ENCODE data around the gene DDX28.
"Not testable (repeated sequence)": the region's sequence is repeated elsewhere in the genome, so short reads cannot be mapped to it uniquely, and the experiment has no call there.

Gene DDX28

DNA sequence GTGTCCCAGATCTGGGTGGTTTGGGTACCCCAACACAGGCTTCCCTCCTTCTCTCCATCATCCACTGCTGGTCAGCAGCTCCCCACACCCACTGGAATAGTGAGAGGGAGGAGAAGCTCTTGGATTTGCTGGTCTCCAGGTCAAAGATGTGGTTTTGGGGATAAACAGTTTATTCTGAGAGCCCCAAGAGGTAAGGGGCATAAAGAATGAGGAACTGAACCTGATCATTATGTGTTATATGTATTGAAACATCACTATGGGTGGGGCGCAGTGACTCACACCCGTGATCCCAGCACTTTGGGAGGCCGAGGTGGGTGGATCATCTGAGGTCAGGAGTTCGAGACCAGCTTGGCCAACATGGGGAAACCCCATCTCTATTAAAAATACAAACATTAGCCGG is 27.6 kb downstream of the DDX28 start:
- no peak for DNase-seq (ENCODE audit: low read depth in 2 of 2)

DNA sequence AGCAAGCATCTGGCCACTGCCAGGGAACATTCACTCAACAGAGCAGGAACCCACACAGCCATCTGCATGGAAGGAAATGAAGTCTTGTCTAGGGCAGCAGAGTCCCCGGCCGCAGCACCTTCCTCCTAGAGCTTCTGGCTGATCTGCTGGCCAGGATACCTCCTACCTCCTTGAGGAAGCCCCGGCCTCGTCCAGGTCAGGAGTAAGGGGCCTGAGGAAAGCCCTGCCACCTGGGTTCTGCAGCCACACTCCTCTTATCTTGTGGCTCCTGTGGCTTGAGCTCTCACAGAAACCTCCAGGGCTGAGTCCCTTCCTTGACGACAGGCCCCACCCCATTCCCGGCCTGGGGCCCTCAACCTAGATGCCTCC is 29.0 kb downstream of the DDX28 start:
- not testable (repeated sequence) for DNase-seq (ENCODE audit: low read depth in 2 of 2)

DNA sequence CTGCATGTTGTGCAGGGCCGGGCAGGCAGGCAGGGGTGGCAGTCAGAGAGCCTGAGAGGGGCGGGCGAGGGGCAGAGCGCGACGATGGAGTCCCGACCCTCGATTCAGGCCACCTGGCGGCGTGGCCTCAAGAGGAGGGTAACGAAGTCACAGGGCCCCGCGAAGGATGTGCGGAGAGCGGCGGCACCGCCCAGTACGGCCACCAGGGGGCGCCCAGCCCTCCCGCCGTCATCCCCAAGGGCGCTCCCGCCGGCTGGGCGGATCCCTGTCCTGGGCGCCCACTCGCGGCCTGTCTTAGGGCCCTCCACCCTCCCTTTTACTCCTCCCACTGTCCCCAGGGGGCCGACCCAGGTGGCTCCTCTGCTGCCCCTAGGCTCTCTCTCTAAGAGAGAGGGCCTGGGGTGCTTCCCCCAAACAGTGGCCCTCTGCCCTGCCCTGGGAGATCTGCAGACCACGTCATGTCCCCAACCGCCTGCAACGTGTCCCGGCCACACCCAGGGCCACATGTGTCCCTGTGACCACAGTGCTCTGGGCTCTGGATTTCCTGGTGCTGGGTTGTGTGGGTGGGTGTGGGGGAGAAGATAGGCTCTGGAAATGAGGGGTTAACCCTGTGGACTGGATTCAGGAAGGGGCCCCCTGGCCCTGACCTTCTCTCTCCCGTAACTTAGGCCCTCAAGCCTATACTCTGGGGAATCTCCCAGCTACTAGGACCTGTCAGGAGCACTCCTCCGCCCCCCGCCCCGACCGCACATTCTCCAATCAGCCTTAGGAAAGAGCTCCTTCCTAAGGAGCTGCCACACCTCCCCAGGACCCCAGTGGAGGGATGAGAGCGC is 29.6 kb downstream of the DDX28 start:
- DNase-seq (ENCODE audit: low read depth in 2 of 2) = peak; percentile 28 to 39

DNA sequence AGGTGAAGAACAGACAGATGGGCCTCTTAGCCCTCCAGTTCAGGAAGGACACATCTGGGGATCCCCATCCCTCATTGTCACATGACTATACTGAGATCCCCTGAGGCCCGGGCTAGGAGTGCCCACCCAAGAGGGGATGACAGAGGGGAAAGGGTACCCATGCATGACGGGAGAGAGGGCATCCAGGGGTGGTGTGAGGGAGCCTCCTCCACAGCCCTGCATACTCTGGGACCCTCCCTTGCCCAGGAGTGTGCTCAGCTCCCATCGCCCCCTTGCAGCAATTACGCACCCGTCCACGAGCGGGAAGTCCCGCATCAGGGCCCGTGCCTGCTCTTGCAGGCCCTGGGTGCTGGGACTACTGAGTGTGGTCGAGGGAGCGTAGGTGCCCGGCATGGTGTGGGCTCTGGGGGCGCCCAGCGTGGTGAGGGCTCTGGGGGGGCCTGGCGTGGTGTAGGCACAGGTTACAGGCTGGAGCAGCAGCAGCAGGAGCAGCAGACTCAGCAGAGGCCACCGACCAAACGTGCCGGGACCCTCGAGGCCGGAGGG is 30.3 kb downstream of the DDX28 start:
- DNase-seq (ENCODE audit: low read depth in 2 of 2) = no peak

DNA sequence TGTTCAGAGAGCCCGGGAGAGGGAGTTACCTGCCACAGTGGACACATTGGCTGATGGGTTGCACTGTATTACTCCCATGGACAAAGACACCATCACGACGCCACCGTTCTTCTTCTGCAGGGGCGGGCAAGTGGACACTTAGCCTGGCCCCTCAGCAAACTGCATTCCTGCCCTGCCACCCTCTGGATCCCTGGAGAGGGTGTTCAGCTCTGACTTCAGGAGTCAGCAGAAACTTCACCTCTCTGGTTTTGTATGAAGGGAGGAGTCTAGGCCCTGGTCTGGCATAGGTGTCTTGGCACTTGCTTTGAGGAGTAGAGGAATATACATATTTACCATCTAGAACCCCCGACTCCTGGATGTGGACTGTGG is 33.0 kb downstream of the DDX28 start:
- no peak for DNase-seq (ENCODE audit: low read depth in 2 of 2)

DNA sequence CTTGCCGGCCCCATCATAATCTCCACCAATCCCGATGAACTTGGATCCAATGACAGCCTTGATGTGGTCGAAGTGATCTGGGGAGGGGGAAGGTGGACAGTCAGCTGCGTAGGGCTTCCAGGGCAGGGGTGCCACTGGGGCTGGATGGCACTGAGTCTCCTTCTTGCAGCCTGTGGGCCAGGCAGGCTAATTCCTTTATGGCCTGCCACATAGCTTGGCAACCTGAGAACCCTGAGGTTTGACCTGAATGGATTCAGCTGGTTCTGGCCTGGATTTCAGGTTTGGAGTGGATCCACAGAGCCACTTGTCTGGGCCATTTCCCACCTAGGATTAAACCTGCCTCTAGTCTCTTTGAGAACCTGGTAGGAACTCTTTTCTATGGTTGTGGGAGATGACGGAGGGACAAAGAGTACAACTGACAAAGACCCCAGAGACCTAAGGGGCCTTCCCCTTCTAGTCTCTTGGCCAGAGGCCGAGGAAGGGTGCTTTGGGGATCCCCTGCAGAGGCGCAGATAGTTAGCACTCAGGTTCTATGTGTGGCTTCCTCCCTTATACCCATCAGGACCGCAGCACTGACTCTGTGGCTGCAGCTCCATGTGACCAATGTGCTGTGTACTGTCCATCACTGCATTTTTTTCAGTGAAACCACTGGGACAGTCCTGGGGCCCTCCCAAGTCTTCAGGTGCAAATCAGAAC is 33.6 kb downstream of the DDX28 start:
- DNase-seq (ENCODE audit: low read depth in 2 of 2) = no peak

DNA sequence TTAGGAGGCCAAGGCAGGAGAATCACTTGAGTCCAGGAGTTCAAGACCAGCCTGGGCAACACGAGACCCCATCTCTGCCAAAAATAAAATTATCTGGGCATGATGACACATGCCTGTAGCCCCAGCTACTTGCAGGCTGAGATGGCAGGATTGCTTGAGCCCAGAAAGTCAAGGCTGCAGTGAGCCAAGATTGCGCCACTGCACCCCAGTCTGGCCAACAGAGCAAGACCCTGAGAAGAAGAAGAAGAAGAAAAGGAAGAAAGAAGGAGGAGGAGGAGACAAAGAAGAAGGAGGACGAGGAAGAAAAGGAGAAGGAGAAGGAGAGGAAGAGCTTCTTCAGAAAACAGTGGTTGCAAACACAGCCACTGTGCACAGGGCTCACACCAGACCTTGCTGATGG is 34.4 kb downstream of the DDX28 start:
- DNase-seq (ENCODE audit: low read depth in 2 of 2) = no peak

DNA sequence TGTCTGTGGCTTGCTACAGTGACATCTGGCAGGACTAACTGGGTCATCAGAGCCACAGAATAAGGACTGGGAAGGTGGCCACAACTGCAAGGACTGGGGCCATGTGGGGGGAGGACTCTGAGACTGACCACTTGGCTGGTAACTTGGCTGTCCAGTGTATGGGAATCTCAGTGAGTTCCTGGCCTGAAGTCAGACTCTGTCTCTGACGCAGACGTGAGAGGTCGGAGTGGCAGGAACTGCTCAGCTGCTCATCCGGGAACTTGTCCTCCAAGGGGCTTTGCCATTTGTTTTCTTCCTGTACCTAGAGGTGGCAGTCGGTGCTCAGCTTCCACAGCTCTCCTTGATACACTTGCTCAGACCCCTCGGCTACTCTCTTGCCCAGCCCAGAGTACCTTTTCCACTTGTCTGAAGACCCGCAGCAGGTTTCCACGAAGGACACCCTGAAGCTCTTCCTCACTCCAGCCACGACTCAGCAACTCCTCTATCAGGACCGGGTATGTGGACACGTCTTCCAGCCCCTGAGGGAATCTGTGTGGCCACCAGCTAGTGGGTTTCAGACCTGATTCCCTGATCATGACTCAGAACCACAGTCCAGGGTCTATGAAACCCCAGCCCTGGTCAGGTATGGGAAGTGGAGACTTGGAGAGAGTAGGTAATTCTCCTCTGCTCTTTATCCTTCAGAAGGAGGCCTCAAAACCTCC is 35.4 kb downstream of the DDX28 start:
- DNase-seq (ENCODE audit: low read depth in 2 of 2) = no peak

DNA sequence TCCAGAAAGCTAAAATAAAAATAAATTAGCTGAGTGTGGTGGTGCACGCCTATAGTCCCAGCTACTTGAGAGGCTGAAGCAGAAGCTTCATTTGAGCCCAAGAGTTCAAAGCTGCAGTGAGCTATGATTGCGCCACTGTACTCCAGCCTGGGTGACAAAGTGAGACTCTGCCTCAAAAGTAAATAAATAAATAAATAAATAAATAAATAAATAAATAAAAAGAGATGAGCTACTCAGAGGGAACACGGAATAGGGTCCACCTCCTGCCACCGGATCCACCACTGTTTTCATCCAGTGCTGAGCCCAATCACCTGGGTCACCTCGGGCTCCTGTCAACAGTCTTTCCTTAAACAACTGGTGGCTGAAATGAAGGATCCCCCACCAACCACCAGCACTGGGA is 36.1 kb downstream of the DDX28 start:
- DNase-seq (ENCODE audit: low read depth in 2 of 2) = no peak

DNA sequence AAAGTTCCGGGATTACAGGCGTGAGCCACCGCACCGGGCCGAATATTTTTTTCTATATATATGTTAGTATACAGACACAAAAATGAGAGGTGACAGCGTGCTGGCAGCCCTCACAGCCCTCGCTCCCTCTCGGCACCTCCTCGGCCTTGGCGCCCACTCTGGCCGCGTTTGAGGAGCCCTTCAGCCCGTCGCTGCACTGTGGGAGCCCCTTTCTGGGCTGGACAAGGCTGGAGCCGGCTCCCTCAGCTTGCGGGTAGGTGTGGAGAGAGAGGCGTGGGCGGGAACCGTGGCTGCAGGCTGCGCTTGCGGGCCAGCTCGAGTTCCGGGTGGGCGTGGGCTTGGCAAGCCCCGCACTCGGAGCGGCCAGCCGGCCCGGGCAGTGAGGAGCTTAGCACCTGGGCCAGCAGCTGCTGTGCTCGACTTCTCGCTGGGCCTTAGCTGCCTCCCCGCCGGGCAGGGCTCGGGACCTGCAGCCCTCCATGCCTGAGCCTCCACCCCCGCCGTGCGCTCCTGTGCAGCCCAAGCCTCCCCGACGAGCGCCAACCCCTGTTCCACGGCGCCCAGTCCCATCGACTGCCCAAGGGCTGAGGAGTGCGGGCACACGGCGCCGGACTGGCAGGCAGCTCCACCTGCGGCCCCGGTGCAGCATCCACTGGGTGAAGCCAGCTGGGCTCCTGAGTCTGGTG is 40.9 kb downstream of the DDX28 start:
- DNase-seq (ENCODE audit: low read depth in 2 of 2) = no peak

DNA sequence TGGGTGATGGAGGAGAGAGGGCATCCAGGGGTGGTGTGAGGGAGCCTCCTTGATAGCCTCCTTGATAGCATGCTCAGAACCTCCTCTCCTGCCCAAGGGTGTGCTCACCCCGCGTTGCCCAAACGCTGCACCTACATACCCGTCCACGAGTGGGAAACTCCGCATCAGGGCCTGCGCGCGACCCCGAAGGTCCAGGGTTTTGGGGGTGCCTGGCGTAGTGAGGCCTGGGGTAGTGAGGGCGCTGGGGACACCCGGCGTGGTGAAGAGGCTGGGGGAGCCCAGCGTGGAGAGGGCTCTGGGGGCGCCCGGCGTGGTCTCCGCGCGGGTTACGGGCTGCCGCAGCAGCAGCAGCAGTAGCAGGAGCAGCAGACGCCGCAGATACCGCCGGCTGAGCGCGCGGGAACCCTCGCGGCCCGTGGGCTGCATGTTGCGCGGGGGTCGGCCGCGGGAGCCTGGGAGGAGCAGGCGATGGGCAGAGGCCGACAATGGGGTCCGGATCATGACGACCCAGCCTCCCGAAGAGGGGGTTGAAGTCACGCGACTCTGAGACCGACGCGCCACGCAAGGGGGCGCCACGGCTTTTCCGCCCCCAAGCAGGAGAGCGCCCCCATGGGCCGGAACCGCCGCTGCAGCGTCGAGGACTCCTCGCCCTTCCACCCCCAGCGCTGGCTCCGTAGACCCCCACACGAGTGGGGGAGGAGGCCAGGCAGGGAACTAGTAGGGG is 42.9 kb downstream of the DDX28 start, which contains the start of gene DPEP3:
Gene DPEP3 (minus strand): TSS at position 545 of the 724 bp plus-strand sequence. CDS start 119 bp downstream, at position 426.
- no peak for DNase-seq (ENCODE audit: low read depth in 2 of 2)

DNA sequence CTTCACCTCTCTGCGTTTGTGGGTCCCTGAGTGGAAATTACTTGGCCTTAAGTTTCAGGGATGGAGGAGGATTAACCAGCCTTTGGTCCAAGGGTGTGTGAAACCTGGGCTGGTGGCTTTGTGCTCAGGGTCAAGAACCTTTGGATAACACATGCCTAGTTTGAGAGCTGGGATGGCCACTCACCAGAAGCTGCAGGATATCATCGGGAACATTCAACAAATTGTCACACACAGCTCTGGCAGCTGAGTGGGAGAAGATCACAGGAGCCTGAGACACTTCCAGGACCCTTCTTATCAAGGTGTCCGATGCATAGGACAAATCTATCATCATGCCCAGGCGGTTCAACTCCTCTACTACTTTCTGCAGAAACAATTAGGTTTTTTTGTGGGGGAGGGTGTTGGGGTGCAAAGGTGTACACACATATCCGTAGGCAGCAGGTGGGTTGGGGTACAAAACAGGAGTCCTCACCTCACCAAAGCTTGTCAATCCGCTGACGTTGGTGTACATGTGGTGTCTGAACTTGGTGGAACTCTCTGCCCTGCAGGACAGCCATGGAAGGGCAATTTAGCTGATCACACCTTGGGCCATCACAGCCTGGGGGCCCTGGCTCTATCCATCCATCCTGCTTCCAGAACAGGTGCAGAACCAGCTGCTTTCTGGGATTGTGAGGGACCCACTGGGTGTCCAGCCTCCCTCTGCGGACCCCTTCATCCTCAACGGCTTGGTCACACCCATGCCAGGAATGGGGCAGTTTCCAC is 45.4 kb downstream of the DDX28 start:
- no peak for DNase-seq (ENCODE audit: low read depth in 2 of 2)

DNA sequence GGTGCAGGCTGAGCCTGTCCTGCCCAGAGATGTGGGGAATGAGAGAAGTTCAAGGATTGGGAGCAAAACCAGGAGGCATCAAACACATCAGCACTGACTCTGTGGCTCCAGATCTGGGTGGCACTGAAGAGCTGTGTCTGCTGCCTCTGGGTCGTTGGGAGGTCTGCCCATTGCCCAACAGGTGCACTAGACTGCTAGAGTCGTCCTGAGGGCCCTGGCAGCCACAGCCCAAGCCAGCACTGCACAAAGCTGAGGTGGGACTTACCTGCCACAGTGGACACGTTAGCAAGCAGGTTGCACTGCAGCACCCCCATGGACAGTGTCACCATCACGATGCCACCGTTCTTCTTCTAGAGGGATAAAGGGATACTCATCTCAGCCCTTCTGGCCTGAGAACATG is 46.0 kb downstream of the DDX28 start:
- DNase-seq (ENCODE audit: low read depth in 2 of 2) = no peak

DNA sequence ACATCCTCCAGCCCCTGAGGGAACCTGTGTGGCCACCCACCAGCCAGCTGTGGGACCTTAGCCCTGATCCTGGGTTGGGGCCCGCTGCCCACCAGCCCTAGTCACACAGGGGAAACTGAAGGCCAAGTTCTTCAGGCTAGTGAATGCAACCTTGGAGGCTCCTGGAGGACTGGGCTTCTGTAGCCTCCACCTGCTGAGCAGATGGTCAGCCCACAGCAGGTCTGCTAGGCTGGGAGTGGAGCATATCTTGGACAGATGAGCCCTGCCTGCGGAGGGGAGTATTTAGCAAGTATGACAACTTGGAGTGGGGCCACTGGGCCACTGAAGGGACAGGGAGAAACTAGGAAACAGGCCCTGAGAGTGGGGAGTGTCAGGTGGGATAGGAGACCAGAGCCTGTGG is 46.8 kb downstream of the DDX28 start:
- DNase-seq (ENCODE audit: low read depth in 2 of 2) = no peak

DNA sequence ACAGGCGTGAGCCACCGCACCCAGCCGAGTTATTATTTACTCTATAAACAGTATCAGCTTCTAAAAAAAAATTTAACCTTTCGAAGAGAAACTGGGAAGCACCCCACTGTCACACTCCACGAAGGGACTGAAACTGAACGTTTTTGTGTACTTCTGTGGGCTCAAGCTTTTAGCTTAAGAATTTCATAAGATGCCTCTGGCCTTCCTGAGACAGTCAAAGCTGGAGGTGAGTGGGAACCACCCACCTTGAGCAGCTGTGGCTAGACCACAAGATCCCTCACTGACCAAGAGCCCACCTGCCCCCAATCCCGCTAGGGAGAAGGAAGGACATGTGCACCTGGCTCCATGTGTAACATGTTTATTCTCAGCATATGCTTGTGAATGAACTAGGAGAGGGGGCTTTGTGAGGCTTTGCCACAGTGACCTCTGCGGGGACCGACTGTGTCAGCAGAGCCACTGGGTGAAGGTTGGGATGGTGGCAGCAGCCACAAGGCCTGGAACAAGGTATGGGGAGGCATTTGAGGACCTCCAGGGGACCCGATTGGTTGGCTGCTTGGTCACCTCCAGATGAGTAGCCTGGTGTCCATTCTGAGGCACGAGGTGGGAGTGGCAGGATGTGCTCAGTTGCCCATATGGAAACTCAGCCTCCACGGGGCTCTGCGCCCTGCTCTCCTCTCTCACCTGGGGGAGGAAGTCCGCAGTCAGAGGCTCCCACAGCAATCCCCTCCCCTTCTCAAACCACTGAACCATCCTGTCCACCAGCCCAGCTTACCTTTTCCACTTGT is 47.5 kb downstream of the DDX28 start:
- no peak for DNase-seq (ENCODE audit: low read depth in 2 of 2)

DNA sequence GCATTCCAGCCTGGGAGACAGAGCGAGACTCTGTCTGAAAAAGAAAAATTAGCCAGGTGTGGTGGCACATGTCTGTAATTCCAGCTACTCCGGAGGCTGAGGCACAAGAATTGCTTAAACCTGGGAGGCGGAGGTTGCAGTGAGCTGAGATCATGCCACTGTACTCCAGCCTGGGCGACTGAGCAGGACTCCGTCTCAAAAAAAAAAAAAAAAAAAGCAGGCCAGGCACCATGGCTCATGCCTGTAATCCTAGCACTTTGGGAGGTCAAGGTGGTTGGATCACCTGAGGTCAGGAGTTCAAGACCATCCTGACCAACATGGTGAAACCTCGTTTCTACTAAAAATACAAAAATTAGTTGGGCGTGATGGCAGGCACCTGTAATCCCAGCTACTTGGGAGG is 50.7 kb downstream of the DDX28 start:
- not testable (repeated sequence) for DNase-seq (ENCODE audit: low read depth in 2 of 2)

DNA sequence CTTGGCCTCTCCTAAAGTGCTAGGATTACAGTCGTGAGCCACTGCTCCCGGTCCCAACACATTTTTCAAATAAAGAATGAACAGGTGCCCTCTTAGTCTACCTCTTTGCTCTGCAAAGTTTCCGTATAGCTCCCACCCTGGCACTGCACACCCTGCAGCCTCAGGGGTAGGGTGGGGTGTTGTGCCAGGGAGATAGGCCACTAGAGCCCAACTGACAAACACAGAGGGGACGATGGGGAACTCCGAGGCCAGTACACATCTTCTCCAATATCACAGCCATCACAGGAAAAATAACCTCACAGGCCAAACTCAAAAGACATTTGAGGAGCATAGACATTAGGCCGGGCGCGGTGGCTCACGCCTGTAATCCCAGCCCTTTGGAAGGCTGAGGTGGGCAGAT is 51.9 kb downstream of the DDX28 start:
- DNase-seq (ENCODE audit: low read depth in 2 of 2) = no peak
